Ishikawa (cell line): Measurements from ENCODE around the gene MC1R.

Experiments used
- CEBPB ChIP-seq: IDR thresholded peaks from 2 replicates; pipeline ENCODE4 v1.6.1; 2012
- CREB1 ChIP-seq: IDR thresholded peaks from 2 replicates; pipeline ENCODE4 v1.6.1; 2012; ENCODE audit warnings: low read depth
- EGR1 ChIP-seq: IDR thresholded peaks from 2 replicates; pipeline ENCODE4 v1.6.1; 2012
- EP300 ChIP-seq: IDR thresholded peaks from 2 replicates; pipeline ENCODE4 v1.6.1; 2012; ENCODE audit warnings: borderline replicate concordance
- FOXM1 ChIP-seq: IDR thresholded peaks from 2 replicates; pipeline ENCODE4 v1.6.1; 2012; ENCODE audit warnings: low read depth, borderline replicate concordance
- MAX ChIP-seq: IDR thresholded peaks from 2 replicates; pipeline ENCODE4 v1.6.1; 2012
- NFIC ChIP-seq: IDR thresholded peaks from 2 replicates; pipeline ENCODE4 v1.6.1; 2012
- RAD21 ChIP-seq: IDR thresholded peaks from 2 replicates; pipeline ENCODE4 v1.6.1; 2012; ENCODE audit warnings: low read depth
- REST ChIP-seq: IDR thresholded peaks from 2 replicates; pipeline ENCODE4 v1.6.1; 2012; ENCODE audit warnings: low read depth, mild to moderate bottlenecking
- TAF1 ChIP-seq: IDR thresholded peaks from 2 replicates; pipeline ENCODE4 v1.6.1; 2012; ENCODE audit warnings: low read depth, mild to moderate bottlenecking
- TCF12 ChIP-seq: IDR thresholded peaks from 2 replicates; pipeline ENCODE4 v1.6.1; 2012; ENCODE audit warnings: low read depth
- TEAD4 ChIP-seq: IDR thresholded peaks from 2 replicates; pipeline ENCODE4 v1.6.1; 2012
- USF1 ChIP-seq: IDR thresholded peaks from 2 replicates; pipeline ENCODE4 v1.6.1; 2012
- YY1 ChIP-seq: IDR thresholded peaks from 2 replicates; pipeline ENCODE4 v1.6.1; 2012; ENCODE audit warnings: low read depth
- ZBTB7A ChIP-seq: IDR thresholded peaks from 2 replicates; pipeline ENCODE4 v1.6.1; 2012; ENCODE audit warnings: low read depth

Gene MC1R

GRCh38 chr16:89903908-89904515 is 14.7 kb upstream of the MC1R start:
- no peak for TF ChIP-seq CREB1
- no peak for TF ChIP-seq TAF1

GRCh38 chr16:89904606-89905510 is 13.8 kb upstream of the MC1R start:
- no peak for TF ChIP-seq NFIC
- no peak for TF ChIP-seq REST
- TF ChIP-seq ZBTB7A, result no peak
- no peak for TF ChIP-seq RAD21
- TF ChIP-seq TCF12, result no peak

- no peak for TF ChIP-seq CEBPB
Measured at GRCh38 chr16:89905511-89906139, 13.0 kb upstream of the MC1R start.

- no peak for TF ChIP-seq EP300
Measured at GRCh38 chr16:89906140-89907025, 12.3 kb upstream of the MC1R start.

- TF ChIP-seq EGR1 (no peak), TCF12 (no peak), CREB1 (no peak), FOXM1 (no peak), CEBPB (no peak), NFIC (no peak), ZBTB7A (no peak)
Measured at GRCh38 chr16:89907055-89907814, 11.4 kb upstream of the MC1R start.

GRCh38 chr16:89908236-89908635 is 10.4 kb upstream of the MC1R start:
- no peak for TF ChIP-seq FOXM1
- no peak for TF ChIP-seq ZBTB7A
- no peak for TF ChIP-seq MAX
- TF ChIP-seq EGR1, result no peak
- TF ChIP-seq EP300, result no peak
- TF ChIP-seq CEBPB, result no peak
- no peak for TF ChIP-seq RAD21
- no peak for TF ChIP-seq TCF12
- TF ChIP-seq CREB1, result no peak
- no peak for TF ChIP-seq NFIC
- TF ChIP-seq REST, result no peak
- TF ChIP-seq USF1, result no peak
- TF ChIP-seq TEAD4, result no peak
- no peak for TF ChIP-seq YY1
- TF ChIP-seq TAF1, result no peak
